ENCODE measurements around the gene HAO2. TPM values are rescaled to one million over a fixed set of nuclear protein-coding genes. Genes with fewer than 3 reads are reported as not detected.

Gene HAO2
- total RNA-seq, 2 experiments from 2014 or later, result not detected

GRCh38 chr1:119442756-119443155, 74.2 kb downstream of the HAO2 start:
- no TSS peak for BruUV-seq (replicated peaks)
- H3K79me2 ChIP-seq (ENCODE audit: insufficient read depth, low read depth, low read length), result no peaks in the 10 kb centered on the region
- H3K4me3 ChIP-seq (ENCODE audit: low read depth, low read length, poor library complexity, severe bottlenecking), result no peak overlapping the region
- no peaks in the 10 kb centered on the region for H3K4me1 ChIP-seq (ENCODE audit: insufficient read depth, low read length, poor library complexity, severe bottlenecking)
- ChIA-PET POLR2A (no interaction called here), CTCF (ENCODE audit: unreplicated experiment) (no interaction called here)
- no peak overlapping the region for H2AFZ ChIP-seq (ENCODE audit: low read length)
- no peaks in the 10 kb centered on the region for H4K20me1 ChIP-seq (ENCODE audit: insufficient read depth, low read length)
- no peaks in the 10 kb centered on the region for H3K36me3 ChIP-seq (ENCODE audit: insufficient read depth, low read length)
- no peaks in the 10 kb centered on the region for H3K9me3 ChIP-seq (ENCODE audit: low read length)
- no peak overlapping the region for H3K4me2 ChIP-seq (ENCODE audit: low read length)
- TF ChIP-seq CTCF (conservative IDR thresholded peaks at IDR 0.05; ENCODE audit: low read length) (no peak), EZH2phosphoT487 (IDR thresholded peaks at IDR 0.05; ENCODE audit: borderline replicate concordance, low read depth, low read length) (no peak)
- DNase-seq (ENCODE audit: low spot score), result no peak
- intact Hi-C loops (cut with micrococcal nuclease; ENCODE audit: unreplicated experiment), result no loop called here
- H3K27ac ChIP-seq (ENCODE audit: low read depth, low read length, poor library complexity, severe bottlenecking), result no peak overlapping the region
- no peaks in the 10 kb centered on the region for H3K9me2 ChIP-seq (ENCODE audit: insufficient read depth, low read length)

Small RNA genes lying within 50 kb of the gene (small RNA-seq; reads per million reads assigned to genes)
- gene RNU1-75P, result 0.47 reads per million

Other genes starting within 250 kb of the HAO2 start
- gene WARS2, start 228.1 kb upstream of the HAO2 start, total RNA-seq (2014; rRNA removed; shearing (Covaris generic)), result 8.9 and 11.0 TPM in 2 replicates
- gene WARS2, start 228.1 kb upstream of the HAO2 start, total RNA-seq (2022), result 7.0 and 9.1 TPM in 2 replicates
- gene HSD3B2, start 46.4 kb downstream of the HAO2 start, total RNA-seq (2014; rRNA removed; shearing (Covaris generic)), result not detected in 2 replicates
- gene HSD3B2, start 46.4 kb downstream of the HAO2 start, total RNA-seq (2022), result not detected in 2 replicates
- gene HSD3B1, start 138.4 kb downstream of the HAO2 start, total RNA-seq (2014; rRNA removed; shearing (Covaris generic)), result not detected in 2 replicates
- not detected in 2 replicates for gene HSD3B1, start 138.4 kb downstream of the HAO2 start, total RNA-seq (2022)